Measurements from ENCODE around the gene FPGS. TPM values are rescaled to one million over a fixed set of nuclear protein-coding genes. Genes with fewer than 3 reads are reported as not detected.
A peak's percentile ranks its signal among the peaks of the same experiment; 100 is the strongest.
"Not testable (repeated sequence)": the region's sequence is repeated elsewhere in the genome, so short reads cannot be mapped to it uniquely, and the experiment has no call there.

Gene FPGS
- total RNA-seq, 1 donor from 2014 or later = 21.7 TPM

DNA sequence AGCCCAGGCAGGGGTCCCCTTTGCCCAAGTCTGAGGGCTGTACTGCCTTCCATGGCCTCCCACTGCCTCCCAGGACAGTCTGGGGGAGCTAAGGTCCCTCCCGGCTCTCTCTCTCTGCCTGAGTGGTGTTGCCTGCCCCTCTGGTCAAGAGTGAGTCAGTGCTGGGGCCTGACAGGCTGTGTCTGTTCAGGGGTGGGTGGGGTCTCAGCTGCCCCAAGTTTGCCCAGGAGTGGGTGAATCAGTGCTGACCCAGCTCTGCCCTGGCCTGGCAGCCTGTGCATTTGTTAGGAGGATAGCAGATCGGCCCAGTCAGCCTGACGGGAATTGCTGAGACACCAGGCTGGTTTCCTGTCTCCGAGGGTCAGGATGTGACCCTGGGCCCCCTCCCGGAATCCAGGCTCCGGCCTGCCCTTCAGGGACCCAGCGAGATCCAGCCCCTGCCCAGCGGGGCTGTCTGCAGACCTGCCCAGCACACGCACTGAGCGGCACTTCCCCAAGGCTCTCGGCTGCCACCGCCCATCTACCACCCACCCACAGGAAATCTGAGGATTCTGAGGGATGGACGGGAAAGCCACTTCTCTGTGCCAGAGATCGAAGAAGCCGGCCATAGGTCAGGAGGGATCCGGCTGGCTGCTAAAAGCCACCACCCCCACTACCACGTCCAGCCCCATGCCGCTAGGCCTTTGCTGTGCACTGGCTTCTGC lies 35.8 kb downstream of the FPGS start:
- peak; percentile 31 for DNase-seq

DNA sequence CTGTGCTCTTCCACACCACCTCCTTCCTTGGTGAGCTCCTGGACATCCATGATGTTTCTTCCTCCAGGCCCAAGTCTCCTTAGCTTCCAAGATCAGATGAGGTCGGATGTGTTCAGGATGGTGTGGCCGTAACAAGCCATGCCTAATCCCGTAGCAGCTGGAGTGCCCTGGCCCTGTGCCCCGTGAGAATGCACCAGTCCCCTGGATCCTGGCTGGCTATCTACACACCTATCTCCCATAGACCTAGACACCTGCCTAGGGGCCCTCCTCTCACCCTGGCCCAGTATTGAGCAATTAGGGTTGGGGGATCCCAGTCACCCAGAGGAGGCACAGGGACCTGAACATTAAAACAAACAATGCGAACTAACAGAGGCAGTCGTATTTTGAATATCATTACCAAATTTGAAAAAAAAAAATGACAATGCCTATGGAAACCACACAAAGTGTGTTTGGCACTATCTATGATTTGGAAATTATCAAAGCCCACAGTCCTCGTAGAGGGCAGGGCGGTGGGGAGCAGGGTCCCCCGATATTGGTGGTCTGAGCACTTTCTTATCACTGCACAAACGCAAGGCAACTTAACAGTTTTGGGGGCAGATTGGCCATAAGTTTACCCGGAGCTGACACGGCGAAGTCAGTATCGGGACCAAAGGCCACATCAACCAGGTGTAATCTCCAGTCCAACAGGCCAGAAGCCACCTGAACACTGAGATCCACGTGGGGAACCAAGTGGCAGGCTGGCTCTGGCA lies 38.6 kb downstream of the FPGS start:
- no peak for DNase-seq

DNA sequence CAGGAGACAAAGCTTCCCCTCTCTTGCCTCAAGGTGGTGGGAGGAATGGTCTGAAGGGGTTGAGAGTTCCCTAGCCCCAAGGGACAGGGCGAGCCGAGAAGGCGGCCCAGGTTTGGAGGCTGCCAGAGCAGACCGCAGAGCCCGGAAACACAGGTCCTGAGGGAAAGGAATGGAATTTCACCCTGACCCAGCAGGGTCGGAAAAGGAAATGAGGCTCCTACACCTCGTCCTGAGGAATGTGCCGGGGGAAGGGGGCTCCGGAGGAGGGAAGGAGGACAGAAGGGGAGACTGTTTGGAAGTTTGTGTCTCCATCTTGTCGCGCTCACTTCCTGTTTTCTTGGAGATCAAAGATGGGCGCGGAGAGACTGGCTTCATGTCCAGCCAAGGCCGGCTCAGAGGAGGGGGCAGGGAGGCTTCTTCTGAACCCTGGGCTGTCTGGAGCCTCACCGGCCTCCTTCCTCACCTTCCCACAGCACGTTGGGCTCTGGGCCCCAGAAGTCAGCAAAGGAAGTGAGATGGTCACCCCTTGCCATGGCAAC lies 42.2 kb downstream of the FPGS start:
- no peak for DNase-seq

DNA sequence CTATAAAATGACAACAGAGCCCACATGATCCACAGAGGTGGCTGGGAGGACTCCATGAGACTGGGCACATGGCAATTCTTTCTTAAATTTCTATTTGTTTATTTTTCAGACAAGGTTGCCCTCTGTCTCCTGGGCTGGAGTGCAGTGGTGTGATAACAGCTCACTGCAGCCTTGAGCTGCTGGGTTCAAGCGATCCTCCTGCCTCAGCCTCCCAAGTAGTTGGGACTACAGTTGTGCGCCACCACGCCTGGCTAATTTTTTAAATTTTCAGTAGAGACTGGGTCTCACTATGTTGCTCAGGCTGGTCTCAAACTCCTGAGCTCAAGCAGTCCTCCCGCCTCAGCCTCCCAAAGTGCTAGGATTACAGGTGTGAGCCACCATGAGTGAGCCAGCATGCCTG lies 42.9 kb downstream of the FPGS start:
- DNase-seq = not testable (repeated sequence)

DNA sequence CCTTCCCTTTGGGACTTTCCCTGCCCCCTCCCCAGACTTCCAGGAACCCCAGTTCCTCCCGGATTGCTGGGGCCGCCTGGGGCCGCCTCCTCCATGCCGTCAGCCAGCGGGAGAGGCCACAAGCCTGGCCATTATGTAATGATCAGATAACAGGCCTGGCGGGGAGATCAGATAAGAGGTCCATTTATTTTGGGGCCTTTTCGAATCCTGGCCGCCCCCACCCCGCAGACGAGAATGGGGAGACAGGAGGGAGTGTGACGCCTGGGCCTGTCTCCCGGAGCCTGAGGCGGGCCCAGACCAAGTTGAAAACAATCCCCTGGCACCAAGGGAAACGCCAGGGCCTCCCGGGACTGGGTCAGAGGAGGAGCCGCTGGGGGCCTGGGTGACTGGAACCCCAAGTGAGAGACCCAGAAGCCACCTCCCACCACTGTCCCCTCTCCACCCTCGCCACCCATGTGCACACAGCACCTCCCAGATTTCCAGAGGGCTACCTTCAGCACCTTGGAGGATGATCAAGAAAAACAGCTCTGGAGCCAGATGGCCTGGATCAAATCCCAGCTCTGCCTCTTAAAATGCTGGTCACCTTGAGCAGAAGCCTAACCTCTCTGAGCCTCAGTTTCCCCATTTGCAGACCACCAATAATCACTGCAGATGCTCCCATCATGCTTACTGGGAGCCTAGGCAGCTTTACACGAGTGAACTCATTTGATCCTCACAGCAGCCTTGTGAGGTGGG lies 43.9 kb downstream of the FPGS start:
- DNase-seq = no peak

DNA sequence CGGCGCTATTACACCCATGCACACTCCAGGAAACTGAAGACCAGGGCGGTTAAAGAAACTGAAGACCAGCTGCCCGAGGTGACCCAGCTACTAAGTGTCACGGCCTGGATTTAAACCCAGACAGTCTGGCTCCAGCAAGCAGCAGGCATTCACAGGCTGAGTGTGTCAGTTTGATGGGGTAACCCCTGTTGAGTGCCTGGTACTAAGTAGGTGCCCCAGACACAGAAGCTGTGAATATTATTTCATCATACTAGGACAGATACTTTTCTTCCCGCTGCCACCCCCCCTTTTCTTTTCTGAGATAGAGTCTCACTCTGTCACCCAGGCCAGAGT lies 44.5 kb downstream of the FPGS start:
- no peak for DNase-seq

DNA sequence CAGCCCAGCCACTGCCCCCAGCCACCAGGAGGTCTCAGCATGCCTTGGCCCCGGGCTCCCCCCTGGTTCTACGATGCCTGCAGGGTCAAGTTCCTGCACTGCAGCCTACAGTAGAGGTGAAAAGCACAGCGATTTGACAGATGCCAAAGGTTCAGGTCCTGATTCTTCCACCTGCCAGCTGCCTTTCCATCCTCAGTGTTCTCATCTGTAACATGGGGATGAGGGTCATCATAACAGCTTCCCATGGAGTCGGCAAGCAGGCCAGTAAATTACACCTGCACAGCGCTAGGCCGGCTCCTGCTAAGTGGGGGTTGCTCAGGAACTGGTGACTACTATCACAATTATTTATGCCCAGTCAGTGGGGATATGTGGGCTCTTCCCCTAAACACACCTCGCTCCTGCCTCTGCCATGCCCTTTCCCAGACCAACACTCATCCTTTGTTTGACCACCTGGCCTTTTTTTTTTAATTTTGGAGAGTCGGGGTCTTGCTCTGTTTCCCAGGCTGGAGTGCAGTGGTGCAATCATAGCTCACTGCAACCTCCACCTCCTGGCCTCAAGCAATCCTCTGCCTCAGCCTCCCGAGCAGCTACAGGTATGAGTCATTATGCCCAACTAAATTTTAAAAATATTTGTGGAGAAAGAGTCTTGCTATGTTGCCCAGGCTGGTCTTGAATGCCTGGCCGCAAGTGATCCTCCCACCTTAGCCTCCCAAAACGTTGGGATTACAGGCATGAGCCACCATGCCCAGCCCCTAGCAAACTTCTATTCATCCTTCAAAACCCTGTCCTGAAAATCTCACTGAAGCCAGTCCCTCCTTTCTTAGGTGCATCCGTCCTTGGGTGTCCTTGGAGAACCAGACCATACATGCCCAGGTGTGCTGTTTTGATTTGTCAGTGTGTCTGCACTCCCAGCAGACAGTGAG lies 45.4 kb downstream of the FPGS start:
- no peak for DNase-seq

DNA sequence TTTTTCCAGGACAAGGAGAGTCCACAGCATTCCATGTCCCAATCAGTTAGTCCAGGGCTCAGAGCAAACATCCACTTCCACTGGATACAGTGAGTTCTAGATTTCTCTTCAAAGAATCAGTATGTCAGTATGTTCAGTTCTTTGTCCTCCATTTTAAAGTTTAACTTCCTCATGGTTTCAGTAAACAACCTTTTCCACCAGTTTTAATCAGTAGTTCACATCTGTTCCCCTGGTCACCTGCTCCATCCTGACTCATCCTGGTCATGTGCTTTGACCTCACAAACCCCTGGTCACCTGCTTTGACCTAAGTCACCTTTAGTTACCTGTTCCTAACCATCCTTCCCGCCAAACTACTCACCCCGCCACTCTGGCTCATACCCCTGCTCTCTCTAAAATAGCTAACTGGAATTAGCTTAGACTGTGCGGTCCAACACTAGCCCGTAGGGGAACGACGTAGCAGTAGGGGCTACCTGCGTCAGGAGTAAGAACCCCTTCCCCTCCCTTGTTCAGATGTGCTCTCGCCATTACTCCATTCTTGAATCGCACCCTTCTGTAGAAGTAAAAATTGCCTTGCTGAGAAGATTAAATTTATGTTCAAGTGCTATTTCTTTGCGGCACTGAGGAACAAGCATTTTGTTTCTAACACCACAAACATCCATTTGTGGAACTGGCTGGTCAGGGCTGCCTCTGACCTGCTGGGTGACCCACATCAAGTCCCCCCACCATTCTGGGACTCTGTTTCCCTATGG lies 46.2 kb downstream of the FPGS start:
- DNase-seq = no peak

DNA sequence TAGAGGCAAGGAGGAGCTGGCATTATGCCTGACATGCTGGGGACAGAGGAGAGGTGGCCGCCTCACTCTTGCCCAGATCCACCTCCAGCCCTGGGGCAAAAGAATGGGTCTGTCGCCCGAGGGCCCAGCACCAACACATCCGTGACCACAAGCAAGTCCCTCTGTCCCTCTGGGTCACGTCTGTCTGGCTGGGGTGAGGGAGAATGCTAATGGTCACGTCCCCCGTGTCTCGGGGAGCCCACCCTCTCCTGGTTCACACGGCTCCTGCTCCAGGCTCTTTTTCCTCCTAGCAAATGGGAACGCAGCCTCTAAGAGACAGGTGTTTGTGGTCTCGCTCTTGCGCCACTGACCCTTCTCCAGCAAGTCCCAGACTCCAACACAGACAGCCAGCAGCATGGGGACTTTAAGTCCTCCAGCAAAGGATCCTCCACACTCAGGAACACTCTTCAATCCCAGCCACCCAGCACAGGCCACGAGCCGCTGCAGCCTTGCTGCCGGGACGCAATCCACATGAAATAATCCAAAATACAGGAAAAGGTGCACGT lies 47.7 kb downstream of the FPGS start:
- DNase-seq = no peak

DNA sequence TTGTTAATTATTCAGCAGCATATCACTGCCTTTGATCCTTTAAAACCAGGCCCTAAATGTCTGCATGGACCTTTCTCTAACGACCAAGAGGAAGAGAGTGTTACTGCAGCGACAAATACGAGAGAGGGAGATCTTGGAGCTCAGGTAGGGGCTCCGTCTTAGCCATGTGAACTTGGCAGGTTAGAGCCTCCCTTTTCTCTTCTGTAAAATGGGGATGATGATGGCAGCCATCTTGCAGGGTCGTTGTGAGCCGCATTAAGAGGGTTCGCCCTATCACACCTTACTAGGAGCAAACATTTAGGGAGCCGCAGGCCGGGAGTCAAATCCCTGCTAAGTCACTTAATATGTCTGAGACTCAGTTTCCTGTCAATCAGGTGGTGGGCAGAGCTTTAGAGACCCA lies 50.1 kb downstream of the FPGS start:
- no peak for DNase-seq

DNA sequence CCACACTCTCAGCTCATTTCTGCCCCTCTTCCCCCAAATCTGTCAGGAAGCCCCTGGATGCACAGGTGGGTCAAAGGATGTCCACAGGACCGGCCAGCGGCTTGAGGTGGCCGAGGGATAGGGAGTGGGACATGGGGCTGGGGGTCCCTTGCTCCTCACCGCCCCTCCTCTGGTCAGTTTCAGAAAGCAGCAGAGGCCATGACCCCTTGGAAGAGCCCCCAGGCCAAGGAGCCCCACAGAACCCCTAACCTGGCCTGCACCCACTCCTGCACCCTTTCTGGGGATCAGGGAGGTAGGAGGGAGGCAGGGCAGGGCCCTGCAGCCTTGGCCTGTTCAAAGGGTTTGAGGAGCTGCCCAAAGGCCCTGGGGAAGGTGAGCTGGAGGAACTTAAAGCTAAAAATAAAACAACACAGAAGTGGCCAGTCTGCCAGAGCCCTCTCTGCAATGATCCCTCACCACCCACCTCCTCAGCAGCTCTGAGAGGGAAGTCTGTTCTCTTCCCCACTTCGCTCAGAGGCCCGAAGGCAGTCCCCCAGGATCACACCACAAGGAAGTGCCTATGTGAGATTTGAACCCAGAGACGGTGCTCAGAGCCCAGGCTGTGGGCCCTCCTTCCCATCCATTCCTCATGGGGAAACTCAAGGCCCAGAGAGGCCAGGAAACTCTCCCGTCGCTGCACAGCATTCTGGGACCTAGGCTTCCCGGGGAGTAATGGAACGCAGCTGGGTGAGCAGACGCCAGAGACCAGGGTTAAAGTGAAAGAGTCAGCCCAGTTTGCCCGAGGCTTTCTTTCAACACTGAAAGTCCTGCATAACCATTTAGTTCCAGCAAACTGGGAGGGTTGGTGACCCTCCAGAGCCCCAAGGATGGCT lies 50.9 kb downstream of the FPGS start:
- DNase-seq = no peak

DNA sequence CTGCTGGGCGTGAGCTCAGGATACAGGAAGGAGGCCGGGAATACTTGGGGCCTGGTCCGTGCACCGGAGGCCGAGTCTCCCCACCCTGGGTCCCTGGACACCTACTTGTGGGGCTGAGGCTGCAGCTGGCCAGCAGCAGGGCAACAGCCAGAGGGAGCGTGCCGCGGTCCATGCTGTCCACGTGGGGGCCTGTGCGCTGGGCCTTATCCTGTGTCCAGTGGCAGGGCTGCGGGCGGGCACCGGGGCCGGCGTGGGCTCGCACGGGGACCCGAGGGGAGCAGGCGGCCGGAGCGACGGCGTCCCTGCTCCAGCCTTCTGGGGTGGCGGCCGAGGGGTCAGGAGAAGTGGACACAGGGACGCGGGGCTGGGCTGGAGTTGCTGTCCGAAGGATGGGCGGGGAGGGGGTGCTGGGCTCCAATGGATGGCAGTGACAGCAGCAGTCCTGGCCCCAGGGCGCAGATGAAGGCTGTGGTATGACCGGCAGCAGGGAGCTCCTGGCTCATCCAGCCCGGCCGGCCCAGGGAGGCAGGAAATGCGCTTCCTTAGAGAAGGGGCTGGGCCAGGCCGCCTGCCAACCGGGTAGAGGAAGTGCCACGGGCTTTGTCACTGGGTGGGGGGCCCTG lies 51.6 kb downstream of the FPGS start, which contains the start of gene ENG:
ENG (minus strand) TSS at position 475 of the 623 bp plus-strand sequence; CDS start at position 172, 303 bp downstream.
- DNase-seq = no peak

DNA sequence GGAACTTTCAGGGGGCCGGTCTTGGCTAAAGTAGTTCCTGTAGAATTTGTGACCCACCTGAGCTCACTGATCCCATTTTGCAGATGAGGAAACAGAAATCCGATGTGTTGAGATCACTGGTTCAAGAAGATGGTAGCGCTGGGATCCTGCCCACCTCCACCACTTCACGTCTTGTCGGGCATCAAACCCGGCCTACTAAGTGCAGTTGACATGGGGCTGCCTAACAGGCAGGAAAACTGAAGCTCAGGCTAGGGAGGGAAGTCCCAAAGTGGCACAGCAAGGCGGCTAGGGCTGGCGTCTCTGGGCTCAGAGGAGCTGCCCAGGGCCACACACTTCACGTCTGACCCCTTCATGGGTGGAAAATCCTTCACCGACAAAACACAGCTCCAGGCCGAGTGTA lies 52.3 kb downstream of the FPGS start:
- no peak for DNase-seq

DNA sequence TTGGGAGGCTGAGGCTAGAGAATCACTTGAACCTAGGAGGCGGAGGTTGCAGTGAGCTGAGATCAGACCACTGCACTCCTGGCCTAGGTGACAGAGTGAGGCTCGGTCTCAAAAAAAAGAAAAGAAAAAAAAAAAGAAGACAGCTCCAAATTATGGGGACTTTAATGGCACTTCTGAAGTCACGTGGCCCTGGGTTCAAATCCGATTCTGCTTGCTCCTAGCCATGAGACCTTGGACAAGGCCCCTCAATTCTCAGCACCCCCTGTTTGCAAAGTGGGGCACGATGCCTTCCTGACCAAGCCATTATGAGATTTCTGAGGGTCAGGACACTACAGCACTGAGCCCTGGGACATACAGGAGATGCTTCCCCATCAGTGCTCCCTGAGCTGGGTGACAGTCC lies 52.8 kb downstream of the FPGS start:
- DNase-seq = no peak

DNA sequence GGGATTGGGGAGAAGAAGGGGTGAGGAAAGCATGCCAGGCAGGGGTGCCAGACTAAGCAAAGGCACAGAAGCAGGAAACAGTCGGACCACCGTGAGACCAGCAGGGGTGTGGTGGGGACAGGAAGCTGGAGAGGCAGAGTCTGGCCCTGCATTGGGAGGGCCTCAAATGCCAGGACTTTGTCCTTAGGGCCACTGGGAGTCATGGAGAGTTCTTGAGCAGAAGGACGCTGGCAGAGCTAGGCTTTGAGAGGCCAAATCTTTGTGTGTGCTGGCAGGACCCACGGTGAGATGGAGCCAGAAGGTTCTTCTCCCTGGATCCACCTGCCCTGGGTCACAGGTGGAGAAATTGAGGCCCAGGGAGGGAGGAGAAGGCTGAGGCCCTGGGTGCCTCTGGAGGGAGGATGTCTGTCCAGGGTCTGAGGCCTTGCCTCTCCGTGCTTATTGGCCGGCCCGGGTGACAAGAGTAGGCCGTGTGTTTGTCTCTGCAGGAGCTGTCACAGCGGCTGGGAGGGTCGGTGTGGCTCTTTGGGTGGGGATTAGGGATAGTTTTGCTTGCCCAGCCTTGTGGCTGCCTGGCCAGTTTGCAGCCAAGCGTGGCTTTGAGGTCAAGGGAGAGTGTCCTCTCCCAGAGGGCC lies 53.5 kb downstream of the FPGS start:
- no peak for DNase-seq

DNA sequence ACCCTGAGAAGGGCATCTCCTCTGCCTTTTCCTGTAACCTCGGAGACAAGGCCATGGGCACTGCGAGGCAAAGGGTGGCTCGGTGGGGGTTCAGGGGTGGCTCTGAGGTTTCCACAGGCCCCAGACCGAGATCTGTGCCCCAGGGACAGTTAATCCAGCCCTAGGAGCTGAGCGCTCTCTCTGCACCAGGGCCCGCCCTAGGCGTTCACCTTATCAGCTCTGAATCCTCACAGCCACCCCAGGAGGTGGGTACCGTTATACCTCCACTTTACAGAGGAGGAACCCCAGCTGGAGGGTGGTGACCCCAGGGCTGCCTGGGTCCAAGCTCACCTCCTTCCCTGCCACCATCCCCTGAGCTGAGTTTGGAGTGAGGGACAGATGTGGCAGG lies 54.0 kb downstream of the FPGS start:
- no peak for DNase-seq

DNA sequence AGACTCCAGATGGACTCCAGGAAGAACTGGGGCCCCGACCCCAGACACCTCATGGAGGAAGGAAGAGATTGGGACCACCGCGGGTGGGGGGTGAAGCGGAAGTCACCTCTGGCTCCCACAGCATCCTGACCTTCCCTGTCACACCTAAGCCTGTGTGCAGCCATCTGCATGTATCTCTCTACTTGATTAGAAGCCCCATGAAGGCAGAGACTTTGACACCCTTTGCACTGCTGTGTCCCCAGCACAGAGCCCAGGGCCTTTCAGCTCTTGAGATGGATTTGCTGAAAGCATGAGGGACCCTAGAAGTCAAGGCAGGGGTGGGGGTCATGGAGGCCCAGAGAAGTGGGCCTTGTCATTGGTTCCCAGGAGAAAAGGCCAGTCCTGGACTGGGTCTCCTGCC lies 54.6 kb downstream of the FPGS start:
- DNase-seq = no peak

DNA sequence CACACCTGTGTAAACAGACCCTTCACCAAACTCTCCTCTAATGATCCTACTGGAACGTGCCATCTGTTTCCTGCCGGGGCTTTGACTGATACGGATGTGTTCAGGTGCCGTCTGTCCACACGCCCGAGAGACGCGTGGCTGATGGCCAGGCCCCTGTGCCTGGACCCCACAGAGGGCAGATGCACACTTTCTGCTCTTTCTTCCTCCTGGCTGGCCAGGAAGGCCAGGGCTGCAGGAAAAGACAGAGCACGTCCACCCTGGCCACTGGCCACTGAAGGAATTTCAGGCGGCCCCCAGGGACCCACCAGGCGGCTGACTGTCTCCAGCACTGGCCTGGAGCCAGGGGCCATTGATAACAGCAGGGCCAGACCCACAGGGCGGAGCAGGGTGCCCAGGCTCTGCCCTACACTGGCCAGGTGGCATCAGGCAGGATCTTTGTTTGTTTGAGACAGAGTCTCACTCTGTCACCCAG lies 55.4 kb downstream of the FPGS start:
- no peak for DNase-seq

DNA sequence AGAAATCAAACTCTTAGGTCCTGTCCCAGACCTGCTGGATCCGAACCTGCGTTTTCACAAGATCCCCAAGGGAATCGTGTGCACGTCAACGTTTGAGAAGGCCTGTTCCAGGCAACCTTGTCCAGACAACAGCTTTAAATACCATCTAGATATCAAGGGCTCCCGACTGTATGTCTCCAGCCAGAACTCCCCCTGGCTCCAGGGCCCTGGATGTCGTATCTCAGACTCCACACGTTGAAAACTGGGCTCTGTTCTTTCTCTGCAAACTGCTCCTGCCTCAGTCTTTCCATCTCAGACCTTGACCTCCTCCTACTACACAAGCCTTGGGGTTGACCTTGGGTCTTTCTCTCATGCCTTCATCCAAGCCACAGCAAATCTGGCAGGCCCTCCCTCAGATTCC lies 57.6 kb downstream of the FPGS start:
- no peak for DNase-seq

Data from skin of body (tissue), 2 donors.